ENCODE measurements around the gene DNAH2. TPM values are rescaled to one million over a fixed set of nuclear protein-coding genes. Genes with fewer than 3 reads are reported as not detected.

The DNAH2 gene
- polyA plus RNA-seq, 1 of the 3 experiments (the other 2 are of a cell fraction) = 0.13 TPM

DNA sequence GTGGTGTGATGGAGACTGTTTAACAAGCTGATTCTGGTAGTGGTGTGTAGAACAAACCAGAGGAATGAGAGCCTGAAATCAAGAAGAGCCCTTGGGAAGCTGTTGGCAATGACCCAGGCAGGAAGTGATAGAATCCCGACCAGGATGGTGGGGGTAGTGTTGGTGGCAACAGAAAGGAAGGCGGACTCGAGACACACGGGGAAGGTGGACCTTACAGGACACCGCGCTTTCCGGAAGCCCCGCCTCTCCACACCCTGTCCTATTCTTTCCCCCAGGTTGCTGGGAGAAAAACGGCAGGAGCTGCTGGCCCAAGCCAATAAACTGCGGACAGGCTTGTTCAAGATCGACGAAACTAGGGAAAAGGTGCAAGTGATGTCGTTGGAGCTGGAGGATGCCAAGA lies 86.4 kb downstream of the DNAH2 start:
- no peaks in the 10 kb centered on the region for H3K9me2 ChIP-seq
- H3F3A ChIP-seq (replicated peaks; ENCODE audit: insufficient read depth) = no peaks in the 10 kb centered on the region
- no peak for DNase-seq
- no peak overlapping the region for H3K27ac ChIP-seq (ENCODE audit: low read depth in 2 of 2, low read length in 1 of 2)
- no peaks in the 10 kb centered on the region for H3K79me2 ChIP-seq (ENCODE audit: insufficient read depth)
- H4K20me1 ChIP-seq (ENCODE audit: insufficient read depth) = no peaks in the 10 kb centered on the region
- no peak overlapping the region for H3K4me2 ChIP-seq
- 79% methylated on average over 13 of the region's 13 CpGs for WGBS (ENCODE audit: low lambda C conversion rate)
- ChIA-PET CTCF (interaction anchor here (1.4 kb wide), 1 partner anchor 270 kb away, joined by 3 read pairs; no protein-coding TSS in a partner anchor), POLR2A (no interaction called here)
- H3K9me3 ChIP-seq = no peaks in the 10 kb centered on the region
- TF ChIP-seq RXRA (IDR thresholded peaks at IDR 0.05; ENCODE audit: borderline replicate concordance, low read depth) = no peak
- no peaks in the 10 kb centered on the region for H3K4me1 ChIP-seq (ENCODE audit: control insufficient read depth in 1 of 2, insufficient read depth in 2 of 2, low read depth in 1 of 2, low read length in 1 of 2)
- H3K36me3 ChIP-seq (replicated peaks in 1 of 2; ENCODE audit: control insufficient read depth in 1 of 2, insufficient read depth in 2 of 2, low read length in 1 of 2) = no peaks in the 10 kb centered on the region
- no peaks in the 10 kb centered on the region; the same call in 1 of the 2 replicates for H3K27me3 ChIP-seq (ENCODE audit: insufficient read depth)
- H2AFZ ChIP-seq (ENCODE audit: low read depth) = no peak overlapping the region
- no peak overlapping the region for H3K4me3 ChIP-seq (ENCODE audit: low read depth in 2 of 2, low read length in 1 of 2)
- H3K9ac ChIP-seq = no peak overlapping the region

DNA sequence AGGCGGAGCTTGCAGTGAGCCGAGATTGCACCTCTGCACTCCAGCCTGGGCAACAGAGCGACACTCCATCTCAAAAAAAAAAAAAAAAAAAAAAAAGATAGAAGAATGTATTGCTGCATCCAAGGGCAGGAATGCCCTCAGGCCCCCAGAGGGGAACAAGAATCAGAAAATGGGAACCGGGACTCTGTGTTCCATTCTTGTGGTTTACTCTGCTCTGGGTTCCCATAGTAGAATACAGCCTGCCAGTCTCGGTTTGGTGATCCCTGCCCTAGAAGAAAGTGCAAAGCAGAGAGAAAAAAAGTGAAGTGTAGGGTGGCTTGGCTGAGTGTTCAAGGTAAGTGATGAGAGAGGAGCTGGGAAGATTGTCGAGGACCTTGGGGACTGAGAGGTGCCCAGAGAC lies 89.0 kb downstream of the DNAH2 start:
- H3K9me3 ChIP-seq = no peaks in the 10 kb centered on the region
- no peak overlapping the region for H2AFZ ChIP-seq (ENCODE audit: low read depth)
- no peak for DNase-seq
- 73% methylated on average over 6 of the region's 6 CpGs for WGBS (ENCODE audit: low lambda C conversion rate)
- no peak for TF ChIP-seq GATA2 (CRISPR knock-in tag; IDR thresholded peaks at IDR 0.05)
- TF ChIP-seq RXRA (IDR thresholded peaks at IDR 0.05; ENCODE audit: borderline replicate concordance, low read depth) = no peak
- no peak for TF ChIP-seq EP300 (IDR thresholded peaks at IDR 0.05; ENCODE audit: borderline replicate concordance in 1 of 2, low read depth in 1 of 2, low read length in 1 of 2)
- TF ChIP-seq, protein P1, sequence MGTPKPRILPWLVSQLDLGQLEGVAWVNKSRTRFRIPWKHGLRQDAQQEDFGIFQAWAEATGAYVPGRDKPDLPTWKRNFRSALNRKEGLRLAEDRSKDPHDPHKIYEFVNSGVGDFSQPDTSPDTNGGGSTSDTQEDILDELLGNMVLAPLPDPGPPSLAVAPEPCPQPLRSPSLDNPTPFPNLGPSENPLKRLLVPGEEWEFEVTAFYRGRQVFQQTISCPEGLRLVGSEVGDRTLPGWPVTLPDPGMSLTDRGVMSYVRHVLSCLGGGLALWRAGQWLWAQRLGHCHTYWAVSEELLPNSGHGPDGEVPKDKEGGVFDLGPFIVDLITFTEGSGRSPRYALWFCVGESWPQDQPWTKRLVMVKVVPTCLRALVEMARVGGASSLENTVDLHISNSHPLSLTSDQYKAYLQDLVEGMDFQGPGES (IDR thresholded peaks at IDR 0.05; ENCODE audit: low read depth, low read length) = no peak
- TF ChIP-seq TEAD4 (IDR thresholded peaks at IDR 0.05; ENCODE audit: borderline replicate concordance, insufficient read depth) = no peak
- TF ChIP-seq FOXM1 (IDR thresholded peaks at IDR 0.05; ENCODE audit: low read depth) = no peak
- no peak for TF ChIP-seq RFX5 (IDR thresholded peaks at IDR 0.05; ENCODE audit: low read length)
- no peak for TF ChIP-seq EZH2phosphoT487 (IDR thresholded peaks at IDR 0.05; ENCODE audit: borderline replicate concordance, low read depth)
- TF ChIP-seq FOSL2 (IDR thresholded peaks at IDR 0.05; ENCODE audit: borderline replicate concordance, low read depth) = no peak
- no peak for TF ChIP-seq TAF1 (IDR thresholded peaks at IDR 0.05; ENCODE audit: borderline replicate concordance, low read depth, low read length)
- TF ChIP-seq ELF1 (IDR thresholded peaks at IDR 0.05) = no peak
- TF ChIP-seq, protein P2, sequence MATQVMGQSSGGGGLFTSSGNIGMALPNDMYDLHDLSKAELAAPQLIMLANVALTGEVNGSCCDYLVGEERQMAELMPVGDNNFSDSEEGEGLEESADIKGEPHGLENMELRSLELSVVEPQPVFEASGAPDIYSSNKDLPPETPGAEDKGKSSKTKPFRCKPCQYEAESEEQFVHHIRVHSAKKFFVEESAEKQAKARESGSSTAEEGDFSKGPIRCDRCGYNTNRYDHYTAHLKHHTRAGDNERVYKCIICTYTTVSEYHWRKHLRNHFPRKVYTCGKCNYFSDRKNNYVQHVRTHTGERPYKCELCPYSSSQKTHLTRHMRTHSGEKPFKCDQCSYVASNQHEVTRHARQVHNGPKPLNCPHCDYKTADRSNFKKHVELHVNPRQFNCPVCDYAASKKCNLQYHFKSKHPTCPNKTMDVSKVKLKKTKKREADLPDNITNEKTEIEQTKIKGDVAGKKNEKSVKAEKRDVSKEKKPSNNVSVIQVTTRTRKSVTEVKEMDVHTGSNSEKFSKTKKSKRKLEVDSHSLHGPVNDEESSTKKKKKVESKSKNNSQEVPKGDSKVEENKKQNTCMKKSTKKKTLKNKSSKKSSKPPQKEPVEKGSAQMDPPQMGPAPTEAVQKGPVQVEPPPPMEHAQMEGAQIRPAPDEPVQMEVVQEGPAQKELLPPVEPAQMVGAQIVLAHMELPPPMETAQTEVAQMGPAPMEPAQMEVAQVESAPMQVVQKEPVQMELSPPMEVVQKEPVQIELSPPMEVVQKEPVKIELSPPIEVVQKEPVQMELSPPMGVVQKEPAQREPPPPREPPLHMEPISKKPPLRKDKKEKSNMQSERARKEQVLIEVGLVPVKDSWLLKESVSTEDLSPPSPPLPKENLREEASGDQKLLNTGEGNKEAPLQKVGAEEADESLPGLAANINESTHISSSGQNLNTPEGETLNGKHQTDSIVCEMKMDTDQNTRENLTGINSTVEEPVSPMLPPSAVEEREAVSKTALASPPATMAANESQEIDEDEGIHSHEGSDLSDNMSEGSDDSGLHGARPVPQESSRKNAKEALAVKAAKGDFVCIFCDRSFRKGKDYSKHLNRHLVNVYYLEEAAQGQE (IDR thresholded peaks at IDR 0.05; ENCODE audit: low read depth, low read length) = no peak
- TF ChIP-seq NFIC (IDR thresholded peaks at IDR 0.05; ENCODE audit: borderline replicate concordance) = no peak
- no peak for TF ChIP-seq GABPA (IDR thresholded peaks at IDR 0.05; ENCODE audit: low read depth)
- TF ChIP-seq, protein P3, sequence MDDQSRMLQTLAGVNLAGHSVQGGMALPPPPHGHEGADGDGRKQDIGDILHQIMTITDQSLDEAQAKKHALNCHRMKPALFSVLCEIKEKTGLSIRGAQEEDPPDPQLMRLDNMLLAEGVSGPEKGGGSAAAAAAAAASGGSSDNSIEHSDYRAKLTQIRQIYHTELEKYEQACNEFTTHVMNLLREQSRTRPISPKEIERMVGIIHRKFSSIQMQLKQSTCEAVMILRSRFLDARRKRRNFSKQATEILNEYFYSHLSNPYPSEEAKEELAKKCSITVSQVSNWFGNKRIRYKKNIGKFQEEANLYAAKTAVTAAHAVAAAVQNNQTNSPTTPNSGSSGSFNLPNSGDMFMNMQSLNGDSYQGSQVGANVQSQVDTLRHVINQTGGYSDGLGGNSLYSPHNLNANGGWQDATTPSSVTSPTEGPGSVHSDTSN (IDR thresholded peaks at IDR 0.05) = no peak
- no peak for TF ChIP-seq MAX (IDR thresholded peaks at IDR 0.05; ENCODE audit: low read depth)
- no peak for TF ChIP-seq RAD21 (IDR thresholded peaks at IDR 0.05; ENCODE audit: low read length)
- no peaks in the 10 kb centered on the region for H3K9me2 ChIP-seq
- ChIA-PET CTCF (interaction anchor here (0.7 to 1.1 kb wide), 2 partner anchors 16 to 63 kb away, joined by 3 read pairs; no protein-coding TSS in a partner anchor), POLR2A (no interaction called here)
- H3F3A ChIP-seq (replicated peaks; ENCODE audit: insufficient read depth) = no peaks in the 10 kb centered on the region
- H3K4me2 ChIP-seq = no peak overlapping the region
- no peaks in the 10 kb centered on the region for H3K4me1 ChIP-seq (ENCODE audit: control insufficient read depth in 1 of 2, insufficient read depth in 2 of 2, low read depth in 1 of 2, low read length in 1 of 2)
- H3K27ac ChIP-seq (ENCODE audit: low read depth in 2 of 2, low read length in 1 of 2) = no peak overlapping the region
- H3K36me3 ChIP-seq (replicated peaks in 1 of 2; ENCODE audit: control insufficient read depth in 1 of 2, insufficient read depth in 2 of 2, low read length in 1 of 2) = no peaks in the 10 kb centered on the region
- no peaks in the 10 kb centered on the region for H3K79me2 ChIP-seq (ENCODE audit: insufficient read depth)
- H4K20me1 ChIP-seq (ENCODE audit: insufficient read depth) = no peaks in the 10 kb centered on the region
- no peak overlapping the region for H3K4me3 ChIP-seq (ENCODE audit: low read depth in 2 of 2, low read length in 1 of 2)
- H3K9ac ChIP-seq = no peak overlapping the region
- H3K27me3 ChIP-seq (ENCODE audit: insufficient read depth) = no peaks in the 10 kb centered on the region; the same call in 1 of the 2 replicates

All from SK-N-SH (cell line).